ENCODE measurements around the gene HDAC4.

Gene HDAC4

GRCh38 chr2:239206851-239207250 lies 194.0 kb downstream of the HDAC4 start:
- Histone ChIP-seq H3K9me3 (ENCODE audit: control insufficient read depth in 1 of 2, low read length in 2 of 2) (no peaks in the 10 kb centered on the region), H3K27me3 (ENCODE audit: control insufficient read depth in 1 of 2, insufficient read depth in 2 of 2, low read length in 2 of 2) (no peaks in the 10 kb centered on the region), H3K4me3 (ENCODE audit: low read depth in 1 of 2, low read length in 2 of 2) (no peak overlapping the region), H3K27ac (ENCODE audit: low read depth, low read length) (no peak overlapping the region), H3K9ac (ENCODE audit: low read depth in 1 of 2, low read length in 2 of 2) (no peak overlapping the region), H3K36me3 (ENCODE audit: control insufficient read depth in 1 of 2, insufficient read depth in 2 of 2, low read length in 2 of 2) (no peaks in the 10 kb centered on the region), H3K4me1 (ENCODE audit: control insufficient read depth in 1 of 2, insufficient read depth in 2 of 2, low read length in 2 of 2) (peaks cover 0 to 2% of the 10 kb centered on the region in 2 donors)

GRCh38 chr2:239206042-239206441 lies 194.8 kb downstream of the HDAC4 start:
- Histone ChIP-seq H3K27ac (ENCODE audit: low read depth, low read length) (no peak overlapping the region), H3K4me3 (ENCODE audit: low read depth in 1 of 2, low read length in 2 of 2) (no peak overlapping the region), H3K9ac (ENCODE audit: low read depth in 1 of 2, low read length in 2 of 2) (no peak overlapping the region), H3K4me1 (ENCODE audit: control insufficient read depth in 1 of 2, insufficient read depth in 2 of 2, low read length in 2 of 2) (peaks cover 0 to 2% of the 10 kb centered on the region in 2 donors), H3K27me3 (ENCODE audit: control insufficient read depth in 1 of 2, insufficient read depth in 2 of 2, low read length in 2 of 2) (no peaks in the 10 kb centered on the region), H3K9me3 (ENCODE audit: control insufficient read depth in 1 of 2, low read length in 2 of 2) (no peaks in the 10 kb centered on the region), H3K36me3 (ENCODE audit: control insufficient read depth in 1 of 2, insufficient read depth in 2 of 2, low read length in 2 of 2) (no peaks in the 10 kb centered on the region)

GRCh38 chr2:239204876-239205468 lies 195.8 kb downstream of the HDAC4 start:
- Histone ChIP-seq H3K9ac (ENCODE audit: low read depth in 1 of 2, low read length in 2 of 2) (no peak overlapping the region), H3K4me3 (ENCODE audit: low read depth in 1 of 2, low read length in 2 of 2) (no peak overlapping the region), H3K36me3 (ENCODE audit: control insufficient read depth in 1 of 2, insufficient read depth in 2 of 2, low read length in 2 of 2) (no peaks in the 10 kb centered on the region), H3K27me3 (ENCODE audit: control insufficient read depth in 1 of 2, insufficient read depth in 2 of 2, low read length in 2 of 2) (no peaks in the 10 kb centered on the region), H3K4me1 (ENCODE audit: control insufficient read depth in 1 of 2, insufficient read depth in 2 of 2, low read length in 2 of 2) (peaks cover 0 to 2% of the 10 kb centered on the region in 2 donors), H3K27ac (ENCODE audit: low read depth, low read length) (no peak overlapping the region), H3K9me3 (ENCODE audit: control insufficient read depth in 1 of 2, low read length in 2 of 2) (no peaks in the 10 kb centered on the region)

- H3K4me3 ChIP-seq (ENCODE audit: low read depth in 1 of 2, low read length in 2 of 2) = no peak overlapping the region
- H3K27ac ChIP-seq (ENCODE audit: low read depth, low read length) = no peak overlapping the region
- no peaks in the 10 kb centered on the region for H3K36me3 ChIP-seq (ENCODE audit: control insufficient read depth in 1 of 2, insufficient read depth in 2 of 2, low read length in 2 of 2)
- H3K4me1 ChIP-seq (ENCODE audit: control insufficient read depth in 1 of 2, insufficient read depth in 2 of 2, low read length in 2 of 2) = peaks cover 0 to 2% of the 10 kb centered on the region in 2 donors
- H3K9me3 ChIP-seq (ENCODE audit: control insufficient read depth in 1 of 2, low read length in 2 of 2) = no peaks in the 10 kb centered on the region
- no peaks in the 10 kb centered on the region for H3K27me3 ChIP-seq (ENCODE audit: control insufficient read depth in 1 of 2, insufficient read depth in 2 of 2, low read length in 2 of 2)
- H3K9ac ChIP-seq (ENCODE audit: low read depth in 1 of 2, low read length in 2 of 2) = no peak overlapping the region
Measured at GRCh38 chr2:239204136-239204875, 196.5 kb downstream of the HDAC4 start.

GRCh38 chr2:239203443-239204135 lies 197.2 kb downstream of the HDAC4 start:
- H3K9ac ChIP-seq (ENCODE audit: low read depth in 1 of 2, low read length in 2 of 2) = no peak overlapping the region

GRCh38 chr2:239202836-239203235 lies 198.0 kb downstream of the HDAC4 start:
- no peak overlapping the region for H3K27ac ChIP-seq (ENCODE audit: low read depth, low read length)
- no peaks in the 10 kb centered on the region for H3K9me3 ChIP-seq (ENCODE audit: control insufficient read depth in 1 of 2, low read length in 2 of 2)
- no peaks in the 10 kb centered on the region for H3K4me1 ChIP-seq (ENCODE audit: control insufficient read depth in 1 of 2, insufficient read depth in 2 of 2, low read length in 2 of 2)
- H3K9ac ChIP-seq (ENCODE audit: low read depth in 1 of 2, low read length in 2 of 2) = no peak overlapping the region
- no peaks in the 10 kb centered on the region for H3K27me3 ChIP-seq (ENCODE audit: control insufficient read depth in 1 of 2, insufficient read depth in 2 of 2, low read length in 2 of 2)
- H3K36me3 ChIP-seq (ENCODE audit: control insufficient read depth in 1 of 2, insufficient read depth in 2 of 2, low read length in 2 of 2) = peaks cover 0 to 6% of the 10 kb centered on the region in 2 donors
- H3K4me3 ChIP-seq (ENCODE audit: low read depth in 1 of 2, low read length in 2 of 2) = no peak overlapping the region

More at GRCh38 chr2:239203443-239204135, 197.2 kb downstream of the HDAC4 start:
- no peaks in the 10 kb centered on the region for H3K9me3 ChIP-seq (ENCODE audit: control insufficient read depth in 1 of 2, low read length in 2 of 2)
- peaks cover 0 to 2% of the 10 kb centered on the region in 2 donors for H3K4me1 ChIP-seq (ENCODE audit: control insufficient read depth in 1 of 2, insufficient read depth in 2 of 2, low read length in 2 of 2)
- no peak overlapping the region for H3K27ac ChIP-seq (ENCODE audit: low read depth, low read length)
- no peak overlapping the region for H3K4me3 ChIP-seq (ENCODE audit: low read depth in 1 of 2, low read length in 2 of 2)
- H3K36me3 ChIP-seq (ENCODE audit: control insufficient read depth in 1 of 2, insufficient read depth in 2 of 2, low read length in 2 of 2) = no peaks in the 10 kb centered on the region
- H3K27me3 ChIP-seq (ENCODE audit: control insufficient read depth in 1 of 2, insufficient read depth in 2 of 2, low read length in 2 of 2) = no peaks in the 10 kb centered on the region

GRCh38 chr2:239202343-239202742 lies 198.5 kb downstream of the HDAC4 start:
- Histone ChIP-seq H3K27ac (ENCODE audit: low read depth, low read length) (no peak overlapping the region), H3K36me3 (ENCODE audit: control insufficient read depth in 1 of 2, insufficient read depth in 2 of 2, low read length in 2 of 2) (peaks cover 0 to 7% of the 10 kb centered on the region in 2 donors), H3K4me1 (ENCODE audit: control insufficient read depth in 1 of 2, insufficient read depth in 2 of 2, low read length in 2 of 2) (no peaks in the 10 kb centered on the region), H3K9ac (ENCODE audit: low read depth in 1 of 2, low read length in 2 of 2) (no peak overlapping the region), H3K9me3 (ENCODE audit: control insufficient read depth in 1 of 2, low read length in 2 of 2) (no peaks in the 10 kb centered on the region), H3K27me3 (ENCODE audit: control insufficient read depth in 1 of 2, insufficient read depth in 2 of 2, low read length in 2 of 2) (no peaks in the 10 kb centered on the region), H3K4me3 (ENCODE audit: low read depth in 1 of 2, low read length in 2 of 2) (no peak overlapping the region)

GRCh38 chr2:239201884-239202283 lies 198.9 kb downstream of the HDAC4 start:
- H3K27me3 ChIP-seq (ENCODE audit: control insufficient read depth in 1 of 2, insufficient read depth in 2 of 2, low read length in 2 of 2) = no peaks in the 10 kb centered on the region
- peaks cover 0 to 9% of the 10 kb centered on the region in 2 donors for H3K36me3 ChIP-seq (ENCODE audit: control insufficient read depth in 1 of 2, insufficient read depth in 2 of 2, low read length in 2 of 2)
- no peak overlapping the region for H3K4me3 ChIP-seq (ENCODE audit: low read depth in 1 of 2, low read length in 2 of 2)
- no peaks in the 10 kb centered on the region for H3K4me1 ChIP-seq (ENCODE audit: control insufficient read depth in 1 of 2, insufficient read depth in 2 of 2, low read length in 2 of 2)
- no peak overlapping the region for H3K9ac ChIP-seq (ENCODE audit: low read depth in 1 of 2, low read length in 2 of 2)
- H3K9me3 ChIP-seq (ENCODE audit: control insufficient read depth in 1 of 2, low read length in 2 of 2) = no peaks in the 10 kb centered on the region
- no peak overlapping the region for H3K27ac ChIP-seq (ENCODE audit: low read depth, low read length)

- H3K4me1 ChIP-seq (ENCODE audit: control insufficient read depth in 1 of 2, insufficient read depth in 2 of 2, low read length in 2 of 2) = no peaks in the 10 kb centered on the region
- H3K27ac ChIP-seq (ENCODE audit: low read depth, low read length) = no peak overlapping the region
- no peaks in the 10 kb centered on the region for H3K9me3 ChIP-seq (ENCODE audit: control insufficient read depth in 1 of 2, low read length in 2 of 2)
- no peak overlapping the region for H3K9ac ChIP-seq (ENCODE audit: low read depth in 1 of 2, low read length in 2 of 2)
- no peak overlapping the region for H3K4me3 ChIP-seq (ENCODE audit: low read depth in 1 of 2, low read length in 2 of 2)
- H3K36me3 ChIP-seq (ENCODE audit: control insufficient read depth in 1 of 2, insufficient read depth in 2 of 2, low read length in 2 of 2) = peaks cover 0 to 13% of the 10 kb centered on the region in 2 donors
- no peaks in the 10 kb centered on the region for H3K27me3 ChIP-seq (ENCODE audit: control insufficient read depth in 1 of 2, insufficient read depth in 2 of 2, low read length in 2 of 2)
Measured at GRCh38 chr2:239201531-239201876, 199.3 kb downstream of the HDAC4 start.
